ENCODE data around the gene FLCN. TPM values are rescaled to one million over a fixed set of nuclear protein-coding genes. Genes with fewer than 3 reads are reported as not detected.

Gene FLCN
- total and polyA plus RNA-seq, 2 of the 13 experiments (the other 11 are each of a cell fraction or from before 2014, with no cell fraction given): 16.6 to 24.9 TPM

GRCh38 chr17:17206124-17206912 is 30.6 kb downstream of the FLCN start, which contains the start of gene PLD6 (continued):
- TF ChIP-seq ZBTB40 (IDR thresholded peaks at IDR 0.05): no peak
- TF ChIP-seq ZBTB40 (CRISPR knock-in tag; IDR thresholded peaks at IDR 0.05): peak; percentile 90; the same call in 1 of the 2 replicates
- TF ChIP-seq FLYWCH1 (CRISPR knock-in tag; IDR thresholded peaks at IDR 0.05): peak; percentile 93; the same call in 1 of the 2 replicates
- TF ChIP-seq ZNF343 (CRISPR knock-in tag; IDR thresholded peaks at IDR 0.05): peak; percentile 90
- TF ChIP-seq HINFP (CRISPR knock-in tag; IDR thresholded peaks at IDR 0.05; ENCODE audit: low read depth): peak; percentile 91; the same call in 1 of the 2 replicates
- no peak for TF ChIP-seq ARID3A (IDR thresholded peaks at IDR 0.05; ENCODE audit: low read depth, low read length)
- no peak for TF ChIP-seq ZNF569 (CRISPR knock-in tag; IDR thresholded peaks at IDR 0.05; ENCODE audit: borderline replicate concordance)
- TF ChIP-seq ATM (IDR thresholded peaks at IDR 0.05; ENCODE audit: borderline replicate concordance): no peak
- TF ChIP-seq ZNF274 (CRISPR knock-in tag; IDR thresholded peaks at IDR 0.05): peak; percentile 99
- no peak for TF ChIP-seq GATA4 (IDR thresholded peaks at IDR 0.05; ENCODE audit: borderline replicate concordance, low read depth)
- TF ChIP-seq ZNF558 (CRISPR knock-in tag; IDR thresholded peaks at IDR 0.05; ENCODE audit: borderline replicate concordance): 0 out of 2 replicates have a peak, but pooled peaks have one; percentile 59
- peak; percentile 63; the same call in 1 of the 2 replicates for TF ChIP-seq ERF (CRISPR knock-in tag; IDR thresholded peaks at IDR 0.05)
- TF ChIP-seq ZNF841 (CRISPR knock-in tag; IDR thresholded peaks at IDR 0.05; ENCODE audit: borderline replicate concordance): peak; percentile 69; the same call in 1 of the 2 replicates
- no peak for TF ChIP-seq CHD2 (IDR thresholded peaks at IDR 0.05; ENCODE audit: low read depth, low read length)
- no peak for TF ChIP-seq ZMAT5 (CRISPR knock-in tag; IDR thresholded peaks at IDR 0.05; ENCODE audit: borderline replicate concordance, low read depth)
